Measurements from ENCODE around the gene SEPTIN1.
A peak's percentile ranks its signal among the peaks of the same experiment; 100 is the strongest.

Gene SEPTIN1

DNA sequence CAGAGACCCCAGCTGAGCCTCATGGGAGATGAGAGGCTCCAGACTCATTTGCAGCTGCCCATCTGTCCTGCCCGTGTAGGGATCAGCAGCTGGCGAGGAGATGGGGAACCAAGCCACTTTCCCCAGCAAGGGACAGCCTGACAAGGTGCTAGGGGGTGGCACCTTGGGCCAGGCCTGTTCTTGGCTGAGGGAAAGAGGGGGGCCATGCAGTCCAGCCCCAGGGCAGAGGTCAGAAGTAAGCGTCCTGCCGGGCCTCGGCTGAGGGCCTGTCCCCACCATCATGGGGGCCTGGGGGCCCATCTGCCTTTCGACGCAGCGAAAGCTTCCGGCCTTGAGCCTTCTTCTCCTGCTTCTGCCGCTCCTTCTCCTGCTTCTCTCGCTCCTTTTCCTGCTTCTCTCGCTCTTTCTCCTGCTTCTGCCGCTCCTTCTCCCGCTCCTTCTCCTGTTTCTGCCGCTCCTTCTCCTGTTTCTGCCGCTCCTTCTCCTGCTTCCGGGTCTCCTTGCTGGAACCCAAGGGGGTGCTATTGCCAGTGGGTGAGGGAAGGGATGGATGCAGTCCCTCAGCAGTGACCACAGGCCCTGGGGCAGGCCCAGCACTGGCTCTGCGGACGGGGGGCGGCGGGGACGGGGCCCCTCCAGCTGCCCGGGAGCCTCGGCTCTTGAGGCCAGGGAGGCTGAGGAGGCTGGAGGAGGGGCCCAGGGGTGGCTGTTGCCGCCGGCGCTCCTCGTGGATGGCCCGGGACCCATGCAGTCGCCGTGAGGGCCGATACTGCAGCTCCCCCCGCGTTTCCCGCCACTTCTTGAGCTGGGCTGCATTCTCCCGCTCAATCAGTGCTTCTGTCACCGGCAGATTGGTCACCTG is 24.4 kb downstream of the SEPTIN1 start:
- in situ Hi-C loops (cut with HindIII; ENCODE audit: low pct_ligation_motif_present, low sequenced_read_pairs), result no loop called here
- TF ChIP-seq, protein P1, sequence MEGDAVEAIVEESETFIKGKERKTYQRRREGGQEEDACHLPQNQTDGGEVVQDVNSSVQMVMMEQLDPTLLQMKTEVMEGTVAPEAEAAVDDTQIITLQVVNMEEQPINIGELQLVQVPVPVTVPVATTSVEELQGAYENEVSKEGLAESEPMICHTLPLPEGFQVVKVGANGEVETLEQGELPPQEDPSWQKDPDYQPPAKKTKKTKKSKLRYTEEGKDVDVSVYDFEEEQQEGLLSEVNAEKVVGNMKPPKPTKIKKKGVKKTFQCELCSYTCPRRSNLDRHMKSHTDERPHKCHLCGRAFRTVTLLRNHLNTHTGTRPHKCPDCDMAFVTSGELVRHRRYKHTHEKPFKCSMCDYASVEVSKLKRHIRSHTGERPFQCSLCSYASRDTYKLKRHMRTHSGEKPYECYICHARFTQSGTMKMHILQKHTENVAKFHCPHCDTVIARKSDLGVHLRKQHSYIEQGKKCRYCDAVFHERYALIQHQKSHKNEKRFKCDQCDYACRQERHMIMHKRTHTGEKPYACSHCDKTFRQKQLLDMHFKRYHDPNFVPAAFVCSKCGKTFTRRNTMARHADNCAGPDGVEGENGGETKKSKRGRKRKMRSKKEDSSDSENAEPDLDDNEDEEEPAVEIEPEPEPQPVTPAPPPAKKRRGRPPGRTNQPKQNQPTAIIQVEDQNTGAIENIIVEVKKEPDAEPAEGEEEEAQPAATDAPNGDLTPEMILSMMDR (IDR thresholded peaks at IDR 0.05; ENCODE audit: low read depth, low read length, missing control alignments), result no peak
- no peak for DNase-seq
- Histone ChIP-seq H3K27ac (no peak overlapping the region), H3K27me3 (replicated peaks) (no peaks in the 10 kb centered on the region), H3K4me3 (ENCODE audit: low read depth, low read length) (no peak overlapping the region), H3K36me3 (replicated peaks) (peaks cover 45% of the 10 kb centered on the region)

DNA sequence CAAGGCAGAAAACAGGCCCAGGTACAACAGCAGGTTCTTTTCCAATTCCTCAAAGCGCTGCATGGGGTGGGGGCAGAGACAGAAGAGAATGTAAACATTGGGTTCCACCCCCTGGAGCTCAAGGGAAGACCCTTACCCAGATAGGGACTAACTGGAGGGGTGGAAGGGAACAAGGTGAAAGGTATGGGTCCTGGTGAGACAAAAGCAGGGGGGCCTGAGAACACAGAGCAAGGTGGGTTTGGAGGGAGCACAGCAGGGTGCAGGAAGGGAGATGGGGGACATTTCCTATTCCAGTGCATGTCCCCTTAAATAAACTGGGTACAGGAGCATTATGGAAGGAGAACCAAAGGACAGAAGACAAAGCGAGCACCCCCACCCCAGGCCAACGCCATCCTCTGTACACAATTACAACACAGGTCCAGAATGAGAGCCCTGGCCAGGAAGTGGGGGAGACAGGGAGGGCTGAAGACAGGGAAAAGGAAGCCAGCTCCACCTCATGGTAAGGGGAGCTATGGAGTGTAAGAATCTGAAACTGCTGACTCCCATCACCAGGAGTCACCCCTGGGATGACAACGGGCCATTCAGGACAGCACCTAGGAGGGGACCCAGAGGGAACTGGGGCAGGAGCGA is 25.2 kb downstream of the SEPTIN1 start:
- no peak for DNase-seq
- Histone ChIP-seq H3K27me3 (replicated peaks) (no peaks in the 10 kb centered on the region), H3K4me3 (ENCODE audit: low read depth, low read length) (no peak overlapping the region), H3K36me3 (replicated peaks) (peaks cover 53% of the 10 kb centered on the region), H3K27ac (no peak overlapping the region)
- TF ChIP-seq, protein P1 (IDR thresholded peaks at IDR 0.05; ENCODE audit: low read depth, low read length, missing control alignments), result no peak
- in situ Hi-C loops (cut with HindIII; ENCODE audit: low pct_ligation_motif_present, low sequenced_read_pairs), result no loop called here

DNA sequence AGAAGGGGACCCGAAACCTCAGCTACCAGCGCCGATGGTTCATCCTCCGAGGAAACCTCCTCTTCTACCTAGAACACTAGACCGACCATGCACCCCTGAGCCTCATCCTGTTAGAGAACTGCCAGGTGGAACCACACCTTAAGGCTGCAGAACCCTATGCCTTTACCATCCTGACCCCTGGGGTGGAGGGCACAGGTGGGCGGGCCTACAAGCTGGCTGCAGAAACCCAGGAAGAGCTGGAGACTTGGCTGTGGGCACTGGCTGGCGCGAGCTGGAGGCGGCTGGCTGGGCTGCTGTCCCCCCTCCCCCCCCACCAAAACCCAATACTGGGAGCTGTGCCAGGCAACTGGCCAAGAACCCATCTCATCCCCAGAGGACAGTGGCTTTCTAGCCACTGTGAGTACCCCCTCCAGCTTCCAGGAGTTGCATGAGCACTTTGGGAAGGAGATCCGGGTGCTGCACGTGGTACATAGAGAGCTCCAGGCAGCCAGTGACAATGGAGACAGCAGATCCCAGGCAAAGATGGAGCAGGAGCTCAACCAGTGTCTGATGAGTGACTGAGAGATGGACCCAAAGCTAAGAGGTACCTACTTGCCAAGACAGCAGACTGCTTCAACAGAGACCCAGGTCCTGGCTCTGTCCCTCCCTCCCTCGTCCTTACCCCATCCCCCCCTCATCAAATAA is 25.8 kb downstream of the SEPTIN1 start:
- TF ChIP-seq, protein P1 (IDR thresholded peaks at IDR 0.05; ENCODE audit: low read depth, low read length, missing control alignments), result no peak
- no peak for DNase-seq
- Histone ChIP-seq H3K27me3 (replicated peaks) (no peaks in the 10 kb centered on the region), H3K27ac (no peak overlapping the region), H3K36me3 (replicated peaks) (peaks cover 59% of the 10 kb centered on the region), H3K4me3 (ENCODE audit: low read depth, low read length) (no peak overlapping the region)
- in situ Hi-C loops (cut with HindIII; ENCODE audit: low pct_ligation_motif_present, low sequenced_read_pairs), result no loop called here

DNA sequence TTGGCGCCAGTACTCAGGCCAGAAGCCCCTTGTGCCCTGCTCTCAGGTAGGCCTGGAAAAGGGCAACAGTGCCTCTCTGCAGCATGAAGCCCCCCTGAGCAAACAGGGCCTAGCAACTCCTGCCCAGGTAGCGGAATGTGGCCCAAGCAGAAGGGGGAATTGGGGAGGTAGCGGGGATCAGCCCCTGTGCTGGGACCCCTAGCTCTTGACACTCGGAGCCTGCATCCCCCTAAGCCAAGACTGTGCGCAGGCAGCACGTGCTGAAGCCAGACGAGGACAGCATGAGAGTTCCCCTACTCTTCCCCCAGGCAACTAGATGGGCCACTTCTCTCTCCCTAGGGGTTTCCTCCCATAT is 26.4 kb downstream of the SEPTIN1 start:
- Histone ChIP-seq H3K27ac (peak overlapping the region; percentile 96), H3K36me3 (replicated peaks) (peaks cover 61% of the 10 kb centered on the region), H3K27me3 (replicated peaks) (no peaks in the 10 kb centered on the region), H3K4me3 (ENCODE audit: low read depth, low read length) (peak overlapping the region; percentile 98)
- in situ Hi-C loops (cut with HindIII; ENCODE audit: low pct_ligation_motif_present, low sequenced_read_pairs), result no loop called here
- no peak for DNase-seq
- TF ChIP-seq, protein P1 (IDR thresholded peaks at IDR 0.05; ENCODE audit: low read depth, low read length, missing control alignments), result no peak

DNA sequence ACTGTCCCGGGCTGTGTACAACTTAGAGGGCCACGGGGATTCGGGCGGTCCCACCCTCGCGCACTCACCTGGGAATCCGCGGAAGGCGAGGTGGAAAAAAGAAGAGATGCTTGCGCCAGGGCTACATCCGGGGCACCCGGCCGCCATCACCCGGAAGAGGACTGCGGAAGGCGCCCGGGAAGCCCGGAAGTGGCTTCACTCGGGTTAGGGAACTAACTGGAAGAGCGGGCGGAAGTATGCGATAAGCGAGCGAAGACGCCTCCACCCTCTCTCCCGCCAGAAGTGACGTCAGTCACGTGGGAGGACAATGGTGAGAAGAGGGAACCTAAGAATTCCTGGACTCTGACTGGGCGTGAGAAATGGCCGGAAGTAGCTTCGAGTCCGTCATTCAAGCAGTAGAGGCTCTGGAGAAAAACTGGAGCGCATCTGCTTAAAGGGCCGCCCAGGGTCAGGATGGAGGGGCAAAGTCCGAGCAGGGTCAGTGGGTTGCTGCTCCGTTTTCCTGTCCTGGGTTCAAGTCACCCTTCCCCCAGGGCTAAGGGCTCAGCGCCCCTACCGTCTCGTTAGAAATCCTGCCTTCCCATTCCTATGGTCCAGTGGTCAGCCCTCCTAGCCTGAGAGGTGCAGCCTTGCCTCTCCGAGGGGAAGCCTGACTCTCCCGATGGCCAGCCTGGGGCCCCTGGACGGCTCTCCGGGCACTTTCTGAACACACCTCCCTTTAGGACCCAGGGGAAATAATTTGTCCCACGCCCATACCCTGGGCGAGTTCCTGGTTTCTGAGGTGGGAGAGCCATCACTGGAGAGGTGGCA is 27.0 kb downstream of the SEPTIN1 start, which contains the start of gene CD2BP2:
TSS of gene CD2BP2 (minus strand) at position 165 of the 810 bp plus-strand sequence. CDS start 627 bp downstream, outside the sequence.
- peak within 1 kb of the TSS; percentile 98 for H3K4me3 ChIP-seq (ENCODE audit: low read depth, low read length)
- in situ Hi-C loops (cut with HindIII; ENCODE audit: low pct_ligation_motif_present, low sequenced_read_pairs), result no loop called here
- peaks cover 66% of the 10 kb centered on the region for H3K36me3 ChIP-seq (replicated peaks)
- H3K27me3 ChIP-seq (replicated peaks), result no peaks in the 10 kb centered on the region
- peak; percentile 96 for DNase-seq
- peak within 1 kb of the TSS; percentile 96 for H3K27ac ChIP-seq
- TF ChIP-seq, protein P1 (IDR thresholded peaks at IDR 0.05; ENCODE audit: low read depth, low read length, missing control alignments), result no peak

All from brain microvascular endothelial cell (primary cell).